Anterior cingulate cortex (tissue), 58 donors: ENCODE measurements around the gene ADGRA3.

Experiments used
- DNase-seq, 58 donors: peaks; one replicate each; lab custom pipeline; 2025; lab: John Stamatoyannopoulos, UW

The ADGRA3 gene

GRCh38 chr4:22454216-22454838 lies 61.5 kb downstream of the ADGRA3 start:
- no peak for DNase-seq

DNA sequence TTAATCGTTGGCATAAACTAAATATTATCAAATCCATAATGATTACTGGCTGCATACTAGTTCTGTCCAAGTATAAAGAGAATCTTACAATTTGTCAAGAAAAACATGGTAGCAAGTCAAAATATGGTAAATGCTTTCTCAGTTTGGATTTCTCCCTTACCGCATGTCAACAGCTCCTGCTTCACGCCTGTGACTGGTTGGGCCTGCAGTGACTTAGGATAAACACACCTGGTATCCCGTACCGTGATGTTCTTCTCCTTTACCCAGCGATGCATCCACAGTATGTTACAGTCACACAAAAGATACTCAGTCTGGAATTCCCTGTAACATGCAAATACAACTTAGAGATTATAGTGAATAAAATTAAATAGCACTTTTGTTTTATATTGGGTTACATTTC lies 71.1 kb downstream of the ADGRA3 start:
- DNase-seq = no peak

DNA sequence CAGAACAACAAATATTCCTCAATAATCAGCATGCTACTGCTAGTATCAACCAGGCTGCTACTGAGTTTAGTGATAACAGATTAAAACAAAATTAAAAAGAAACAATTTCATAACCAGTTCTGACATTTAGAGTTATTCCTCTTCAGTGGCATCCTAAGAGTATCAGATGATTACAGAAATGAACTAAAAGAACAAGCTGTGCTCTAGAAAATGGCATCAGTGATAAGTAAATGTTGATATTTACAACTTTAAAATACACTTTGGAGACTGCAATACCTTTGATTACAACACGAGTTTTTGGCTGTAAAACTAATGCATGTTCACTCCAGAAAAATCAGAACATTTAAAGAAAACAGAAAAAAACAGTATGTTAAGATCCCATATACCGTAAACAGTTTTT lies 72.9 kb downstream of the ADGRA3 start:
- DNase-seq = no peak

DNA sequence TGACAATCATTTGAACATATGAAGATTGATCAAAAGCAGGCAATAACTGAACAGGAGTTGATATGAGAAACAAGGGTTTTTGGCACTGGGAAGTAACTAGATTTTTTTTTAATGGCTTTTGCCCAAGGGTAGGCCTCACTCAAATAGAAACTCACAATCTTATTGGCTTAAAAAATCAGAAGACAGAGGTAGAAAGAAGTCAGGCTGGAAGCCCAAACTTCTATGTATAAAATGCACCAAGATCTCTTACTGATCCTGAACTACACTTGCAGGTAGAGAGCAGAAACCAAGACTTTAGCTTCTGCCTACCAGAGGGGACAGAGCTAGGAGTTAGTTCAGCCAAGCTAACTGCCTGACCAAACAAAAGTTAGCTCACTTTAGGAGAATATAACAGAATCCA lies 74.9 kb downstream of the ADGRA3 start:
- no peak for DNase-seq

GRCh38 chr4:22439947-22440346 lies 75.9 kb downstream of the ADGRA3 start:
- DNase-seq = no peak

- no peak for DNase-seq
Observed at GRCh38 chr4:22435652-22436051, 80.2 kb downstream of the ADGRA3 start.

DNA sequence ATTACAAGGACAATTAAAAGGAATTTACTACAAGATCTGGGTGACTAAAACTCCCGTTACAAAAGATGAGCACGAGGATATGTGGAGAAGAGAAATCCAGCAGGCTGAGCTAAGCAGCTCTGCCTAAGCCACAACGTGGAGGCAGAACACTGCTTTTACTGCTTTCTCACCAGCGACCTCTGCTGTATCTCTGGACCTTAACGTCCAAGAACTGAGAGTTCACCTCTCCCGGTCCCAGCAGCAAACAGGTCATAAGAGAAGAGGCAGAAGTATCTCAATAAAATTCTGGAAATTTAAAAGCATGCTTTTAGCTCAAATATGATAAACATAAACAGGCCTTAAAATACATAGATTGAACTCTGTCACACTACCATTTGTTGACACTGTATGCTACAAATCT lies 81.0 kb downstream of the ADGRA3 start:
- peak in 6 of 58 donors; percentile 1 to 14 (median 2) for DNase-seq

DNA sequence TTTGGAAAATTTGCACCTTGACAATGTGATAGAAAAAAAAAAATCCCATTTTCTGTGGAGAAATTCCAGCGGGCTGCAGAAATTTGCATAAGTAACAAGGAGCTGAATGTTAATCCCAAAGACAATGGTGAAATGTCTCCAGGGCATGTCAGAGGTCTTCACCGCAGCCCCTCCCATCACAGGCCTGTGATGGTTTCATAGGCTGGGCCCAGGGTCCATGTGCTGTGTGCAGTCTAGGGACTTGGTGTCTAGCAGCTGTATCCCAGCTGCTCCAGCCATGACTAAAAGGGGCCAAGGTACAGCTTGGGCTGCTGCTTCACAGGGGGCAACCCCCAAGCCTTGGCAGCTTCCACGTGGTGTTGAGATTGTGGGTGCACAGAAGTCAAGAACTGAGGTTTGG lies 85.2 kb downstream of the ADGRA3 start:
- DNase-seq = no peak

GRCh38 chr4:22428441-22428840 lies 87.4 kb downstream of the ADGRA3 start:
- DNase-seq = no peak

- no peak for DNase-seq
Observed at GRCh38 chr4:22427675-22428074, 88.2 kb downstream of the ADGRA3 start.

GRCh38 chr4:22420291-22420690 lies 95.6 kb downstream of the ADGRA3 start:
- DNase-seq = no peak

DNA sequence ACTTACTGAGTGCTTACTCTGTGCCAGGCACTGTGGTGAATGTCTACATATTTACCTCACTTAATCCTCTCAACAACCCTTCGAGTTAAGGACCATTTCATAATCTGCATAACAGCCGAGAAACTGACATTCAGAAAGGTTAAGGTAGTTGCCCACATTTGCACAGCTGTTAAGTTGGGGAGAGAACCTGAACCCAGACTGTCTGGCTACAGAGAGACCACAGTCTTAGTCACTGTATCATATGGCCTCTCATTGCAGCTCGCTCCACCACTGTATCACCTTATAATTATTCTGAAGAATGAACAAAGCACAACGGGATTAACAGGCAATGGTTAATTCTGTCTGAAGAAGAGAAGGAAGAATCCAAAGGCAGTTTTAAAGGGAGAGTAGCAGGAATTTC lies 98.5 kb downstream of the ADGRA3 start:
- DNase-seq = no peak

- DNase-seq = no peak
Observed at GRCh38 chr4:22416403-22416802, 99.5 kb downstream of the ADGRA3 start.

DNA sequence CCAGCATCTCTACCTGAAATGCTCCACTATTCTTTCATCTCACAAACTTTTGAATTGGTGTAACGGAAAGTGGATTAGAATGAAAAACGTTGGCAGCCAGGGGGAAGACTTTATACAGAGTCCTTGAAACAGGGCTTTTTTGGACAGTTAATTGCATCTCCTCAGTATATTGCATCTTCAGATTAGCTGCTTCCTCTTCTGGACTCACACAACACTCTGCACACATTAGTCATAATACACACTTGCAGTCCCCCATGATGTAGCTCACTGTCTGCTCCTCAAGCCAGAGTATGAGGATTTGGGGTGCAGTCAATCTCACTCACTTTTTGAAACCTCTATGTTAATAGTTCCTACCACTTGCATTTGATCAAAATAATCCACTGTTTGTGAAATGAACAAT lies 101.0 kb downstream of the ADGRA3 start:
- no peak for DNase-seq

- DNase-seq = no peak
Observed at GRCh38 chr4:22413471-22413870, 102.4 kb downstream of the ADGRA3 start.

GRCh38 chr4:22412013-22412412 lies 103.9 kb downstream of the ADGRA3 start:
- no peak for DNase-seq

GRCh38 chr4:22410645-22411247 lies 105.1 kb downstream of the ADGRA3 start:
- no peak for DNase-seq

DNA sequence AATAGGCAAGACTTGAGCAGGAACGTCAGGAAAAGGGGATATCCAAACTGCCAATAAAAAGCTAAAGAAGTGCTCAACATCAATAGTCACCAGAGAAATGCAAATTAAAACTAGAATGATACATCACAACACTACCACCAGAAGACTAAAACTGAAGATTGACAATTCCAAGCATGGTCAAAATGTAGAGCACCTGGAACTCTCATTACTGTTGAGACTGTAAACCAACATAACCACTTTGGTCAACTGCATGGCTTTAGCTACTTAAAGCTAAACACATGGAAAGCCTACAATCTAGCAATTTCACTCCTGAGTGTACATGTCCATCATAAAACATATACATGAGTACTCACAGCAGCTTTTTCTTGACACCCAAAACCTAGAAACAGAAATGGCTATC lies 107.4 kb downstream of the ADGRA3 start:
- DNase-seq = no peak

GRCh38 chr4:22407361-22407760 lies 108.5 kb downstream of the ADGRA3 start:
- no peak for DNase-seq

- no peak for DNase-seq
Observed at GRCh38 chr4:22398671-22399070, 117.2 kb downstream of the ADGRA3 start.

DNA sequence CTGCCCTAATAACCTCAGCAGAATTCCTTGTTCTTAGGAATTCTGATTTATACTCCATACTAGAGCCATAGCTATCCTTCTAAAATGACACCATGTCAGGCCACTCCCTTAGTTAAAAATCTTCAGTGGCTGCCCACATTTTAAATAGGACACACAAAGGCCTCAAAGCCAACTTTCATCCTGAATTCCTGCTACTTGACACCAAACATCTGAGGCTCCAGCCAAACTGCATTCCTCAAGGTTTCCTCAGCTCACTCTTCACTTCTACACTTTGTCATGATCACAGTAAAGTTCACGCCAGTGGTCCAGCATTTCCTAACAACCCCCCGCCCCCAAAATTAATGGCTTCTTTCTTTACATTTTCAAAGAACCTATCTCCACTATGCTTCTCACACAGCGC lies 124.3 kb downstream of the ADGRA3 start:
- DNase-seq = no peak

DNA sequence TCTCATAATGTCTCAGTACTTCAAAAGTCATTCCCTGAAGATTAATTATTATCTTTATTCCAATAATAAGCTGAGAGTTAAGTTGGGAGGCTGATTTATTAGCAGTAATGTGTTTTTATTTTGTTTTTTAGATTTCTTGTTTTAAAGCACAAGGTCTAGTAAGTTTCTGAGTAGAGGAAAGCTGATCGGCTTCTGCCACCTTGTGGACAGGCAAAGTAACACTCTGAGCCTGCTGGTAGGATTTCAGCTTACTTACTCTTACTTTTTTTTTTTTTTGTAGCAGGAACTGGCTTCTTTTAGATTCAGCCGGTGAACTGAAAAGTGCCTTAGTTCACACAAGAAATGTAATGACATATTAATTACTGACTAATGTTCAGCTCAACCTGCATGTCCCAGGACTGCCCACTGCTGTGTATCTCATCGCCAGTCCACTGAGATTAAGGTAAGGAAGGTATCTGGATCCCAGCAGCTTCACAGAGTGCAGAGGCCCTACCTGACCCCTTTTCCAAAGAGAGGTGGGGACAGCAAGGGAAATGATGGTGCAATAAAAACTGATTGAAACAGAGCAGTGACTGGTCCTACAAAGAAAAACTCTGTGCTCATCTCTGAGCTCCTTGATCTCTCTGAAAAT lies 126.5 kb downstream of the ADGRA3 start:
- DNase-seq = peak in 40 of 58 donors; percentile 1 to 63 (median 16)
